Measurements from ENCODE around the gene PLA2G10.
"Not testable (repeated sequence)": the region's sequence is repeated elsewhere in the genome, so short reads cannot be mapped to it uniquely, and the experiment has no call there.

PLA2G10 gene, protein sequence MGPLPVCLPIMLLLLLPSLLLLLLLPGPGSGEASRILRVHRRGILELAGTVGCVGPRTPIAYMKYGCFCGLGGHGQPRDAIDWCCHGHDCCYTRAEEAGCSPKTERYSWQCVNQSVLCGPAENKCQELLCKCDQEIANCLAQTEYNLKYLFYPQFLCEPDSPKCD

GRCh38 chr16:14694129-14694528, at the start of gene PLA2G10:
PLA2G10 (minus strand) TSS chr16:14694308; CDS start chr16:14694229, 79 bp downstream.
- DNase-seq: not testable (repeated sequence)

- not testable (repeated sequence) for DNase-seq
Observed at GRCh38 chr16:14742273-14743128, 48.4 kb upstream of the PLA2G10 start, which contains the start of gene NPIPA2. NPIPA2 (plus strand) TSS chr16:14742533; CDS start chr16:14748066, 5,533 bp downstream.

DNA sequence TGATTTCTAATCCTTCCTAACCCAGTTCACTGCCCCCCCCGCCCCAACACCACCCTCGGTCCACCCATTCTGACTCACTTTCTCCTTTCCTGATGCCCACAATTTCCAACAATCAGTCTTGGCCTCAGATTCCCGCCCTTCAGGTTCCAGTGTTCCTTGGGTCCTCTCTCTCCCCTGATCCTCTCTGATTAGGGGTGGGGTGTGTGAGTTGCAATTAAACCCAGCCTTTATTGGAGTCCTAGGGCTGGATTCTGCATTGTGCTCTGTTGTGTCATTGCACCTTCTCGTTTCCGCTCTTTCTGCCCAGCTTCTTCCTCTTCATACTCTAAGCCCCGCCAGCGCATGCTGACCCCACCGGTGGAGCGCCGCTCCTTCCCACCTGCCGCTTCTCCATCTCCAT, 47.7 kb upstream of the PLA2G10 start:
- not testable (repeated sequence) for DNase-seq

- DNase-seq: not testable (repeated sequence)
Observed at GRCh38 chr16:14740832-14741385, 46.8 kb upstream of the PLA2G10 start.

- not testable (repeated sequence) for DNase-seq
Observed at GRCh38 chr16:14733233-14733632, 39.1 kb upstream of the PLA2G10 start.

- DNase-seq: not testable (repeated sequence)
Observed at GRCh38 chr16:14703156-14704011, 9.3 kb upstream of the PLA2G10 start, which contains the start of gene NPIPA3. NPIPA3 (plus strand) TSS chr16:14703411; CDS start chr16:14708944, 5,533 bp downstream.

GRCh38 chr16:14702672-14703071, 8.6 kb upstream of the PLA2G10 start:
- not testable (repeated sequence) for DNase-seq

GRCh38 chr16:14701859-14702258, 7.8 kb upstream of the PLA2G10 start:
- DNase-seq: not testable (repeated sequence)

DNA sequence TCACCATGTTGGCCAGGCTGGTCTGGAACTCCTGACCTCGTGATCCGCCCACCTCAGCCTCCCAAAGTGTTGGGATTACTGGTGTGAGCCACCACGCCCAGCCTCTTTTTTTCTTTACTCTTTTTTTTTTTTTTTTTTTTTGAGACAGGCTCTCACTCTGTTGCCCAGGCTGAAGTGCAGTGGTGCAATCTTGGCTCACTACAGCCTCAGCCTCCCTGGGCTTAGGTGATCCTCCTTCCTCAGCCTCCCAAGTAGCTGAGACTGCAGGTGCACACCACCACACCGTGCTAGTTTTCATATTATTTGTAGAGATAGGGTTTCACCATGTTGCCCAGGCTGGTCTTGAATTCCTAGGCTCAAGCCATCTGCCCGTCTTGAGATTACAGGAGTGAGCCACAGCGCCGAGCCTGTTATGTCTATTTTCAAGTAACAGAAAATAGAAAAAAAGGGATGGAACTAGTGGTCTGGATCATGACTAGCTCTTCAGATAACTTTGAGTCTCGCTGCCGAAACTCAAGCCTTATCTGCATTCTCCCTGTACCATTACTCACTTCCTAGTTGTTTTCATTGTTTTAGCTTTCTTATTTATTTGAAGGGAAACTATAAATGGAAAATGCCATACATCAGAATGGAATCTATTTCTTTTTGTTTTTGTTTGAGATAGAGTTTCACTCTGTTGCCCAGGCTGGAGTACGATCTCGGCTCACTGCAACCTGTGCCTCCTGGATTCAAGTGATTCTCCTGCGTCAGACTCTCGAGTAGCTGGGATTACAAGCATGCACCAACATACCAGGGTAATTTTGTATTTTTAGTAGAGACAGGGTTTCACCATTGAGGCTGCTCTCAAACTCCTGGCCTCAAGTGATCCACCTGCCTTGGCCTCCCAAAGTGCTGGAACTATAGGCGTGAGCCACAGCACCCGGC, 8.0 kb downstream of the PLA2G10 start:
- not testable (repeated sequence) for DNase-seq

DNA sequence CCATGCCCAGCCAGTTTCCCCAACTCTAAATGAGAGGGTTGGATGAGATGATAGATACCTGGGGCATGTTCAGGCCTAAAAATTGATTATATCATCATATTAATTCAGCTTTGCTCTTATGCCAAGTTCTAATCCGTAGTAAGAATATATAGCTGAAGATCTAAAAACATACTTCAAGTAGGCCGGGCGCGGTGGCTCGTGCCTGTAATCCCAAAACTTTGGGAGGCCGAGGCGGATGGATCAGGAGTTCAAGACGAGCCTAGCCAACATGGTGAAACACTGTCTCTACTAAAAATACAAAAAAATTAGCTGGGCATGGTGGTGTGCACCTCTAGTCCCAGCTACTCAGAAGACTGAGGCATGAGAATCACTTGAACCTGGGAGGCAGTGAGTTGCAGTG, 12.0 kb downstream of the PLA2G10 start:
- DNase-seq: no peak

DNA sequence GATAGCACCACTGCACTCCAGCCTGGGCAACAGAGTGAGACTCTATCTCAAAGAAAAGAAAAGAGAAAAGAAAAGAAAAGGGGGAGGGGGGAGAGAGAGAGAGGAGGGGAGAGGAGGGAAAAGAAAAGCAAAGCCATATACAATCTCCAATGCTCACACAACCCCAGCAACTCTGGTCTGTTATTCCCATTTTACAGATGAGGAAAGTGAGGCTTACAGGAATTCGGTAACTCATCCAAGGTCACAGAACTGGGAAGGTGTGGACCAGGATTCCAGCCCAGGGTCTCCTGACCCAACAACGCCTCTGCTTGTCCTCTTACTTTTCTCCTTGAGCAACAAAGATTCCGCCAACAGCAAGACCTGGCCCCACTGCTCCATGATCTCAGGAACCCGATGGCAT, 13.0 kb downstream of the PLA2G10 start:
- no peak for DNase-seq

GRCh38 chr16:14680396-14680795, 13.7 kb downstream of the PLA2G10 start:
- DNase-seq: not testable (repeated sequence)

GRCh38 chr16:14678748-14679497, 15.2 kb downstream of the PLA2G10 start:
- no peak for DNase-seq

DNA sequence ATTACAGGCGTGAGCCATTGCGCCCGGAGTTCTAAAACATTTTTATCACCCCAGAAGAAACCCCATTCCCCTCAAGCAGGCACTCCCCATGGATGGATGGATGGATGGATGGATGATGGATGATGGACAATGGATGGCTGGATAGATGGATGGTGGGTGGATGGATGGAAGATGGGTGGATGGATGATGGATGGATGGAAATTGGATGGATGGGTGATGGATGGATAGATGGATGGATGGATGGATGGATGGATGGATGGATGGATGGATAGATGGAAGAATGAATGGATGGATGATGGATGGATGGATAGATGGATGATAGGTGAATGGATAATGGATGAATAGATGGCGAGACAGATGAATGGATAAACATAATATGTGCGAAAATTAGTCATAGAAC, 16.5 kb downstream of the PLA2G10 start:
- DNase-seq: no peak

DNA sequence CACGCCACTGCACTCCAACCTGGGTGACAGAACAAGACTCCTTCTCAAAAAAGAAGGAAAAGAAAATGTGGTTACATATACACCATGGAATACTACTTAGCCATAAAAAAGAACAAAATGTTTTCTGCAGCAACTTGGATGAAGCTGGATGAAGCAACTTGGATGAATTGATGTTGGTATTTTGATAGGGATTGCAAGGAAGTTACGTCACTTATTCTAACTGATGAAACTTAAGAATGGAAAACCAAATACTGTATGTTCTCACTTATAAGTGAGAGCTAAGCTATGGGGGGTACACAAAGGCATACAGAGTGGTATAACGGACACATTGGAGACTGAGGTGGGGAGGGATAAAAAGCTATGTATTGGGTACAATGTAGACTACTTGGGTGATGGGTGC, 17.5 kb downstream of the PLA2G10 start:
- no peak for DNase-seq

- DNase-seq: no peak
Observed at GRCh38 chr16:14672403-14672971, 21.6 kb downstream of the PLA2G10 start.

DNA sequence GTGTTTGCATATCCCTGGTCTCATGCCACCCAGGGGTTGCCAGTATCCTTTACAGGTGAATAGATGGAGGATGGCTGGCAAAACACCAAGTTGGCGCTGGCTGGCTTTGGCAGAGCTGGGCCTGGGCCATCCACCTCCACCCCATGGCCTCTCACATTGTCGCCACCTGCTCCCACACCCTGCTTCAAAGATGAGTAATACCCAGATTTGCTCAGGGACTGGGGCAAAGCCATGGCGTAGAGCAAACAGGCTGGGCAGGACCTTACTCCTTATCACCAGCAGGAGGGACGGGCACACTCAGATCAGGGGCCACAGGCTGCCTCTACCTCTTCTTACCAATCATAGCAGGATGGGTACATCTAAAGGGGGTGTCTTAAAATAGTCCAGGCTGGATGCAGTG, 24.3 kb downstream of the PLA2G10 start:
- DNase-seq: no peak

DNA sequence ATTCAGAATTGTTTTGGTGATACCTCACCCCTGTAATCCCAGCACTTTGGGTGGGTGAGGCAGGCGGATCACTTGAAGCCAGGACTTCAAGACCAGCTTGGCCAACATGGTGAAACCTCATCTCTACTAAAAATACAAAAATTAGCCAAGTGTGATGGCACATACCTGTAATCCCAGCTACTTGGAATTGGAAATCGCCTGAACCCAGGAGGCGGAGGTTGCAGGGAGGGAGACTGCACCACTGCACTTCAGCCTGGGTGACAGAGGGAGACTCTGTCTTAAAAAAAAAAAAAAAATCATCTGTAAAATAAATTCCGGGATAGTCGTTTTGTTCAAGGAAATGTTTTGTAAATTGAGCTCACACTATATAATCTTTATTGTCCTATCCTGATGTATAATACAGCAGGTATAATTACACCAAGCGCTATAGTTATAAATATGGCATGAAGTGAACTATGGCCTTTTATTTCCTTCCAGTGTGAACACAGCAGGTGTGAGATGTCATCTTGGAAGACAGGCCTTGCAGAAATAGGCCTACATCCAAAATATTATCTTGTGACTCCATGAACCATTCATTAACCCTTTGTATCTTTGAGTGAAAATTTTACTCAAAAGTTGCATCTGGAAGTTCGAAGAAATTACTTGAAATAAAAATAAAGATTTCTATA, 25.4 kb downstream of the PLA2G10 start:
- DNase-seq: no peak

GRCh38 chr16:14667347-14668266, 26.5 kb downstream of the PLA2G10 start:
- no peak for DNase-seq
